Suprapubic skin (tissue), 4 donors: ENCODE results near the gene PTPRS. TPM values are rescaled to one million over a fixed set of nuclear protein-coding genes. Genes with fewer than 3 reads are reported as not detected.

ENCODE experiments used
- DNase-seq, 2 donors: peaks; one replicate each; pipeline ENCODE4 v3.0.0-alpha.2; 2019; ENCODE audit warnings: low spot score in 2 of 2
- H3K27ac ChIP-seq: fragments of 200-600 bp; sonication (generic); one replicate; pipeline ENCODE4 v1.5.1; 2019
- H3K27me3 ChIP-seq: fragments of 200-600 bp; sonication (generic); one replicate; pipeline ENCODE4 v1.5.1; 2019
- H3K36me3 ChIP-seq: fragments of 200-600 bp; sonication (generic); one replicate; pipeline ENCODE4 v1.5.1; 2019
- H3K4me1 ChIP-seq: fragments of 200-600 bp; sonication (generic); one replicate; pipeline ENCODE4 v1.5.1; 2019
- H3K4me3 ChIP-seq: fragments of 200-600 bp; sonication (generic); one replicate; pipeline ENCODE4 v1.5.1; 2019; ENCODE audit warnings: mild to moderate bottlenecking
- H3K9me3 ChIP-seq: fragments of 200-600 bp; sonication (generic); one replicate; pipeline ENCODE4 v1.5.1; 2019
- CTCF ChIP-seq, 2 donors: fragments of 200-600 bp in 1 of 2; fragments of 450-650 bp in 1 of 2; sonication (generic) in 1 of 2; IDR thresholded peaks; one replicate each; pipeline ENCODE4 v1.5.1; 2016 to 2019; ENCODE audit warnings: antibody characterized with exemption in 2 of 2, mild to moderate bottlenecking in 1 of 2, moderate library complexity in 1 of 2
- EP300 ChIP-seq: sonication (generic); formaldehyde crosslinking; IDR thresholded peaks from one replicate; pipeline ENCODE4 v1.6.1; 2017; ENCODE audit warnings: antibody characterized with exemption
- POLR2A ChIP-seq, 2 donors: fragments of 450-650 bp; IDR thresholded peaks; one replicate each; pipeline ENCODE4 v1.6.1; 2017; ENCODE audit warnings: antibody characterized with exemption in 2 of 2, mild to moderate bottlenecking in 2 of 2, moderate library complexity in 2 of 2
- POLR2AphosphoS5 ChIP-seq, 3 donors: sonication (generic); formaldehyde crosslinking; IDR thresholded peaks; one replicate each; pipeline ENCODE4 v1.6.1; 2017; ENCODE audit warnings: antibody characterized with exemption in 3 of 3
- WGBS: methylation state at CpG from one replicate; pipeline ENCODE4 v1.1.5; 2018; 5-methylcytosine and 5-hydroxymethylcytosine counted together
- total RNA-seq, 4 donors: library from RNA; depleted of rRNA; stranded (reverse); fragments of >200 nt; gene quantifications; one replicate each; pipeline ENCODE4 v1.1.0, GENCODE V29; 2016

The PTPRS gene
- total RNA-seq, 4 donors from 2014 or later: 116 to 182 (median 159) TPM

DNA sequence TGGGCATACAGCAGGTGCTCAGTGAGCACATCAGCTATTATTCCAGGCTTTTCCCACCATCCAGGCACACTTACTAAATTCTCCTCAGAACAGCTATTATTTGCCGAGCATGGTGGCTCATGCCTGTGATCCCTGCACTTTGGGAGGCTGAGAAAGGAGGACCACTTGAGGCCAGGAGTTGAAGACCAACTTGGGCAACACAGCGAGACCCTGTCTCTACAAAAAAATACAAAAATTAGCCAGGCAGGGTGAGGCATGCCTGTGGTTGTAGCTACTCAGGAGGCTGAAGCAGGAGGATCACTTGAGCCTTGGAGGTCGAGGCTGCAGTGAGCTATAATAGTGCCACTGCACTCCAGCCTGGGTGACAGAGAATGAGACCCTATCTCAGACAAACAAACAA, 35.4 kb downstream of the PTPRS start:
- no peak for DNase-seq
- Histone ChIP-seq H3K27me3 (no peaks in the 10 kb centered on the region), H3K9me3 (no peaks in the 10 kb centered on the region), H3K27ac (no peak overlapping the region), H3K4me1 (peaks cover 11% of the 10 kb centered on the region), H3K4me3 (no peak overlapping the region), H3K36me3 (no peaks in the 10 kb centered on the region)
- TF ChIP-seq POLR2AphosphoS5 (IDR thresholded peaks at IDR 0.05) (no peak), POLR2A (IDR thresholded peaks at IDR 0.05) (no peak), CTCF (IDR thresholded peaks at IDR 0.05) (no peak), EP300 (no peak)
- WGBS: 88% methylated on average over 3 of the region's 3 CpGs

DNA sequence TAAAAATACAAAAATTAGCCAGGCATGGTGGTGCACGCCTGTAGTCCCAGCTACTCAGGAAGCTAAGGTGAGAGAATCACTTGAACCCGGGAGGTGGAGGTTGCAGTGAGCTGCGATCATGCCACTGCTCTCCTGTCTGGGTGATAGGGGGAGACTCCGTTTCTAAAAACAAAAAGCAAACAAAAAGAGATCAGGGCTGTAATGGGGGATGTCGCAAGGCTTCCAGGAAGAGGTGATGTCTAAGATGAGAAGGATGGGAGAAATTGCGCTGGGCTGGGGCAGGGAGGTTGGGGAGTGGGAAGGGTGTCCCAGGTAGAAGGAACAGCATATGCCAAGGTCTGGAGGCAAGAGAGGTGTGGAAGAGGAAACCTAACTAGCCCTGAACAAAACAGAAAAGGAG, 36.1 kb downstream of the PTPRS start:
- Histone ChIP-seq H3K4me1 (peaks cover 11% of the 10 kb centered on the region), H3K9me3 (no peaks in the 10 kb centered on the region), H3K27ac (no peak overlapping the region), H3K36me3 (no peaks in the 10 kb centered on the region), H3K4me3 (no peak overlapping the region), H3K27me3 (no peaks in the 10 kb centered on the region)
- WGBS: 93% methylated on average over 6 of the region's 6 CpGs
- no peak for TF ChIP-seq EP300
- DNase-seq: no peak

DNA sequence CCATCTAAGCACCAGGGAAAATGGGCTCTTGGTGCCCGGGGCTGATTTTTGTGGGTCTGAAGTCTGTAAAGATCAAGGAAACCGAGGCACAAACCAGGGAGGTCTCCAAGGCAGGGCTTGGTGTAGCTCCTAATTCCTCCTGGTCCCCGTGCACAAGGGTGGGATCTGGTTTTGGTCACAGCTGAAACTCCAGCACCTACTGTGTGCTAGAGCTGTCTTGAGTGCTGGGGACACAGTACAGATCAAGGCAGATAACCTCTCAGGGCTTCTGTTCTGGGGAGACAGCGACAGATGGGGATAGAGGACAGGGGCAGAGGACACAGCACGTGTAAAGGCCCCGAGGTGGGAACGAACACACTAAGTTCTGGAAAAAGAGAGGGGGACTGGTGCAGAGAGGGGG, 37.4 kb downstream of the PTPRS start:
- DNase-seq: no peak
- 91% methylated on average over 7 of the region's 7 CpGs for WGBS
- Histone ChIP-seq H3K27me3 (no peaks in the 10 kb centered on the region), H3K4me1 (peaks cover under 1% of the 10 kb centered on the region), H3K36me3 (no peaks in the 10 kb centered on the region), H3K4me3 (no peak overlapping the region), H3K9me3 (no peaks in the 10 kb centered on the region), H3K27ac (no peak overlapping the region)
- TF ChIP-seq POLR2AphosphoS5 (IDR thresholded peaks at IDR 0.05) (no peak), POLR2A (IDR thresholded peaks at IDR 0.05) (no peak), CTCF (IDR thresholded peaks at IDR 0.05) (no peak), EP300 (no peak)

GRCh38 chr19:5302396-5302795, 38.2 kb downstream of the PTPRS start:
- 80% methylated on average over 9 of the region's 9 CpGs for WGBS
- TF ChIP-seq EP300 (no peak), POLR2A (IDR thresholded peaks at IDR 0.05) (no peak), CTCF (IDR thresholded peaks at IDR 0.05) (no peak), POLR2AphosphoS5 (IDR thresholded peaks at IDR 0.05) (no peak)

GRCh38 chr19:5299137-5299536, 41.5 kb downstream of the PTPRS start:
- Histone ChIP-seq H3K9me3 (no peaks in the 10 kb centered on the region), H3K36me3 (no peaks in the 10 kb centered on the region), H3K27me3 (no peaks in the 10 kb centered on the region), H3K27ac (no peak overlapping the region), H3K4me1 (peaks cover 4% of the 10 kb centered on the region), H3K4me3 (no peak overlapping the region)
- no peak for DNase-seq
- TF ChIP-seq POLR2A (IDR thresholded peaks at IDR 0.05): no peak
- no peak for TF ChIP-seq EP300
- TF ChIP-seq CTCF (IDR thresholded peaks at IDR 0.05): no peak
- 97% methylated on average over 2 of the region's 2 CpGs for WGBS

More at GRCh38 chr19:5302396-5302795, 38.2 kb downstream of the PTPRS start:
- Histone ChIP-seq H3K27ac (no peak overlapping the region), H3K27me3 (no peaks in the 10 kb centered on the region), H3K4me1 (peaks cover 4% of the 10 kb centered on the region), H3K36me3 (no peaks in the 10 kb centered on the region), H3K4me3 (no peak overlapping the region), H3K9me3 (no peaks in the 10 kb centered on the region)
- DNase-seq: no peak

DNA sequence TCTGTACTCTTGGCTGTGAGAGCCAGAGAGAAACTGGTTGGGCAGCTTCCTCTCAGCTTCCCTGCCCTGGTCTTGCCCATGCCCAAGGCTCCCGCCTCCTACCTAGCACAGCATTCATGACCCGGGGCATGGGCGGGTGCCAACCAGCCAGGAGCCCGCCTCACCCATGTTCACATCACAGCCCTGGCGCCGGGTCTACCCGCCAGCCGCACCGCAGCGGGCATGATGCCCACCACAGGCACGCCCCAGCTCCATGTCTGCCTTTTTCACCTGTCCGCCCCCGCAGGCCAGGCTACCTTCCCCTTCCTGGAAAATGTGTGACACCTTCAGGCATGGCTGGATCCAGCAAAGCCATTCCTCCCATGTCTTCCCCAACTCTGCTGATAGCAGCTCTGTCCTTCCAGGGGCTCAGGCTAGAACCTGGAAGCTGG, 42.1 kb downstream of the PTPRS start:
- no peaks in the 10 kb centered on the region for H3K9me3 ChIP-seq
- DNase-seq: peak; percentile 82 to 87
- WGBS: 59% methylated on average over 6 of the region's 13 CpGs
- H3K27ac ChIP-seq: no peak overlapping the region
- H3K4me1 ChIP-seq: peaks cover 11% of the 10 kb centered on the region
- no peak overlapping the region for H3K4me3 ChIP-seq
- TF ChIP-seq CTCF (IDR thresholded peaks at IDR 0.05) (no peak), POLR2A (IDR thresholded peaks at IDR 0.05) (no peak), EP300 (no peak), POLR2AphosphoS5 (IDR thresholded peaks at IDR 0.05) (peak in 1 of 3 donors; percentile 61)
- no peaks in the 10 kb centered on the region for H3K36me3 ChIP-seq
- no peaks in the 10 kb centered on the region for H3K27me3 ChIP-seq
